Stimulated activated CD4-positive, alpha-beta T cell treated with anti-CD3 and anti-CD28 coated beads, Interleukin-12 subunit alpha, Interleukin-12 subunit beta, amount 100 ng/mL, for 48 hours (primary cell): ENCODE measurements around the gene KDM5B.
"Not testable (repeated sequence)": the region's sequence is repeated elsewhere in the genome, so short reads cannot be mapped to it uniquely, and the experiment has no call there.

ENCODE experiments used
- DNase-seq, 3 donors: peaks; one replicate each; pipeline ENCODE4 v3.0.0-alpha.2; 2020; ENCODE audit warnings: low read depth in 2 of 3, low spot score in 1 of 3

KDM5B gene

GRCh38 chr1:202807926-202808757 lies at the start of gene KDM5B:
Gene KDM5B (minus strand): TSS chr1:202808421. CDS start chr1:202808305, 116 bp downstream.
- DNase-seq: peak; percentile 41 to 53 (median 45)

- DNase-seq: no peak
Measured at GRCh38 chr1:202857136-202857610, 49.0 kb upstream of the KDM5B start.

GRCh38 chr1:202856014-202856413 lies 47.8 kb upstream of the KDM5B start:
- no peak for DNase-seq

DNA sequence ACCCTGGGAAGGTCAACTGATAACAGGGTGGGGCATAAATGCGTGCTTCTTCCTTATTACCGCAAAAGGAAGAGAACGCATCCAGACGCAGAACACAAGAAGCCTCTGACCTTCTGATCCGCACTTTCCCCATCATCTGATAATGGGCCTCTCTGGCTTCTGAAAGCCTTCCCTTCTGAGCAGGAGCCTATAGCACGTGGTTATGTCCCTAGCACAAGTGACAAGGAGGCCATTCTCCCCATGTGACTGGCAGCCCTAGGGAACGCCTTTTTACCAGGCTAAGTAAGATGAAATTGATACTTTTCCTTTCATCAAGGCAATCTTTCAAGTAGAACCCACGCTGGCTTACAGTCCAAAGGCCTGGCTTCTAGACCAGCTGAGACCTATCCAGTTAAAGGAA lies 46.6 kb upstream of the KDM5B start:
- no peak for DNase-seq

GRCh38 chr1:202852163-202852904 lies 44.1 kb upstream of the KDM5B start:
- DNase-seq: peak in 2 of 3 donors; percentile 33 to 43

GRCh38 chr1:202850593-202851362 lies 42.6 kb upstream of the KDM5B start:
- no peak for DNase-seq

GRCh38 chr1:202848191-202848542 lies 39.9 kb upstream of the KDM5B start:
- no peak for DNase-seq

DNA sequence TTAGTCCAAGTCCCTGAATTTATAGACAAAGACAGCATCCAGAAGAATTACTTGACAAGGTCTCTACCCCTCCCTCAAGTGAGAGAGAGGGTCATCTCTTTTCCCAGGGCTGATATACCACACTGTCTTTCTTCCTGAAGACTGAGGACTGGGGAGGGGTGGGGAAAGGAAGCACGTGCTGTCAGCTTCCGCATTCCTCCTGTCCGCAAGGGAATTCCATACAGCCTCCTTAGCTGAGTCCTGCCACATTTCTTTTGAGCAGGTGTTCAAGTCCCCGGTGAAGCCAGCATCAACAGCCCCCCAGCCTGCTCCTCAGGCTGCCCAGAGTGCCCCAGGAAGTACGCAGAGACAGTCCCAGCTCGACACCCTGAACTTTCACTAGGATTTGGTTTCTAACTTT lies 36.7 kb upstream of the KDM5B start:
- no peak for DNase-seq

DNA sequence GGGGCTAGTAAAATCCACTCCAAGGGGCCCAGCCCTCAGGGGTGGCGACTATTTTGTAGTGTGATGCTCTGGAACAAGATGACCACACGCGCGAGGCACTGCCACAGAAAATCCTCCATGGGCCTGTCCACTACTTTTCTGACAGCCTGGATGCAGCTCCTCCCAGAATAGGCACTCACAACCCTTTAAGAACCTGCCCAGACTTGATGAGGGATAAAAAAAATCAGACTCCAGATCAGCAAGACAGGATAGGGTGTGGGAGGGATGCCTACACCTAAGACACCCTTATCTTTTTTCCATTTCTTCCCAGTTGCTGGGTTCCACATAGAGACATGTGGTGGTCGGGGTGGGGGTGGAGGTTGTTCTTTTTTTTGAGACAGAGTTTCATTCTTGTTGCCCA lies 36.0 kb upstream of the KDM5B start:
- DNase-seq: no peak

DNA sequence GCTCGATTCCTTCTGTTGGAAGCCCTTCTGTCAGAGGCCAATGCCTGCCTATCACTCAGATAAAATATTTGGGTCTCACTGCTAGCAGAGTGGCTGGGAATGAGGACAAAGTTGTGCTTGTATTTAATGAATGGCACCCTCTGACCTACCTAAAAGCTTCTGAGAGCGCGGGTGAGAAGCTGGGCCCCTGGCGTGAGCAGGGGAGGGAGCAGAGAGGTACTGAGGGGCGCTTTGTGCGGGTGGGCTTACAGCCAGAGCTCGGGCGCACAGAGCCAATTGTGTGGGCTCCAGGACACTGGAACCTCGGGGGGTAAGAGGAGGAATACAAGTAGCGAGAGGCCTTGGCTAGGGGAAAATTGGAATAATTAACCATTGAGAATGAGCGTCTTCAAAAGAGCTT lies 34.9 kb upstream of the KDM5B start:
- DNase-seq: no peak

GRCh38 chr1:202837746-202838262 lies 29.6 kb upstream of the KDM5B start:
- DNase-seq: no peak

GRCh38 chr1:202836623-202837403 lies 28.6 kb upstream of the KDM5B start:
- no peak for DNase-seq

DNA sequence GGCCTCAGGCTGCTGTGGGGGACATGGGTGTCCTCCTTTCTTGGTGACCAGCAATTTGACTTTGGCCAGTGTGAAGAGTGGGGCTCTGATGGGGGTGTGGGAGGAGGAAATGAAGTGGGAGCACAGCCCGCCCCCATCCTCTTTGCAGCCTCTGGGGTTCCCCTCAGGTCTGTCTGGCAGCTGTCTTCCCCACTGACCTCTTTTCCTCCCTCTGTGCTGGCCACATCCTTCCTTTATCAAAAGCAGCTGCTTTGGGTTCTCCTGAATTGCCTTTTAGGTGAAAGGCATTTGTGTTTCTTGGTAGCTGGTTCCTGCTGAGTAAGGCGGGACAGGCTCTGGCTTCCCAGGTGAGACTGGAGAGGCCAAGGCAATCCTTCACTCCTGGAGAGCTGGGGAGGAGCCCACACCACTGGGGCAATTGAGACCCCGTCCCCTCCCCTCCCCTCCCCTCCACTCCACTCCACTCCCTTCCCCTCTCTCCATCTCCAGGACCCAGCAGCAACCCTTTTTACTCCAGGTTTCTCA lies 27.4 kb upstream of the KDM5B start:
- no peak for DNase-seq

DNA sequence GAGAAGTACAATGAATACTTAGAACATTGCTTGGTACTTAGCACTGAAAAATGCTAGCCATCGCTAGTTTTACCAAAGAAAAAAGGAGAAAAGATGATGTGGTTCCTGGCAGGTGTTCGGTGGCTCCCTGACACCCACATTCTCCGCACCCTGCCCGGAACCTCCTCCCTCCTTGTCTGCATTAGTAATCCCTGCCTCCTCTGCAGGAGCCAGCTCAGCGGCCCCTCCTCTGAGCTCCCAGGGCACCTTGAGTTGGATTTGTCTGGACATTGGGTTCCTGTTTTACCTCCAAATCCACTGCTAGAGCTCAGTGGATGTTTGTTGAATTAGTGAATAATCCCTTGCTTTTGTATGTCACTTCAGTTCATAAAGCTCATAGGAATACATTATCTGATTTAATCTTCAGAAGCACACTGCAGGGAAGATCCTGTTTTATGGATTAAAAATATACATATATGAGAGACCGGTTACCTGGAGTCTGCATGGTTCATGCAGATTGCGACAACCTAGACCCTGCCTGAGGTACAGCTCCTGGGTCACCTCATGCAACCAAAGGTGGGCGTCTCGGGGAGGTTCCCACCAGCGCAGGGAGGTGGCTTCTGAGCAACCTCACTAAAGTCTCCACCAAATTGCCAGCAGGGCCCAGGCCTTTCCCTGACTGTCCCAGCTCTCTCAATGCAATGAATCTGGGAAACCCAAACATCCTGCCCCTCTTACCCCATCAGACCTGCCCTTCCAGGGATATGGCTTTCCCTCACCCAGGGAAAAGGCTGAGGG lies 26.7 kb upstream of the KDM5B start:
- no peak for DNase-seq

- no peak for DNase-seq
Measured at GRCh38 chr1:202831906-202832305, 23.7 kb upstream of the KDM5B start.

GRCh38 chr1:202829223-202829622 lies 21.0 kb upstream of the KDM5B start:
- not testable (repeated sequence) for DNase-seq

- no peak for DNase-seq
Measured at GRCh38 chr1:202825748-202826147, 17.5 kb upstream of the KDM5B start.

GRCh38 chr1:202821467-202821866 lies 13.2 kb upstream of the KDM5B start:
- no peak for DNase-seq

GRCh38 chr1:202818819-202819218 lies 10.6 kb upstream of the KDM5B start:
- DNase-seq: no peak

GRCh38 chr1:202815120-202815519 lies 6.9 kb upstream of the KDM5B start:
- DNase-seq: no peak
